Activated naive CD4-positive, alpha-beta T cell treated with anti-CD3 and anti-CD28 coated beads, Interleukin-2, amount 50 U/mL, for 72 hours (primary cell): Measurements from ENCODE around the gene SORL1. TPM values are rescaled to one million over a fixed set of nuclear protein-coding genes. Genes with fewer than 3 reads are reported as not detected.
A peak's percentile ranks its signal among the peaks of the same experiment; 100 is the strongest.

Experiments used
- ATAC-seq, 2 donors: fragments of 150-1000 bp; cut with Tn5 transposase; 2 replicates each; pipeline ENCODE4 v1.10.0; 2021; ENCODE audit warnings: mild to moderate bottlenecking in 2 of 2, moderate library complexity in 2 of 2
- DNase-seq, 2 donors: peaks; one replicate each; pipeline ENCODE4 v3.0.0; 2021 to 2022; ENCODE audit warnings: low spot score in 2 of 2
- H3K27ac Mint-ChIP-seq, 2 donors: one replicate each; pipeline ENCODE4 v1.8.0; 2022; ENCODE audit warnings: mild to moderate bottlenecking in 2 of 2, mixed read lengths in 2 of 2
- H3K36me3 Mint-ChIP-seq, 2 donors: one replicate each; pipeline ENCODE4 v1.8.0; 2022; ENCODE audit warnings: mixed read lengths in 2 of 2
- H3K9me3 Mint-ChIP-seq, 2 donors: one replicate each; pipeline ENCODE4 v1.8.0; 2022; ENCODE audit warnings: mixed read lengths in 2 of 2
- total RNA-seq, 2 donors: library from RNA; stranded (reverse); gene quantifications; one replicate each; pipeline ENCODE4 v1.2.3, GENCODE V29; 2022

The SORL1 gene
- total RNA-seq, 2 donors from 2014 or later = 90.4 to 139 TPM

- H3K36me3 Mint-ChIP-seq = peaks cover 51 to 90% of the 10 kb centered on the region in 2 donors
- no peak for DNase-seq
- peaks cover 5 to 11% of the 10 kb centered on the region in 2 donors for H3K9me3 Mint-ChIP-seq
- peak overlapping the region in 1 of 2 donors; percentile 23 for H3K27ac Mint-ChIP-seq
- no peak for ATAC-seq
Measured at GRCh38 chr11:121580154-121580553, 128.0 kb downstream of the SORL1 start.

- Mint-ChIP-seq H3K36me3 (peaks cover 49 to 84% of the 10 kb centered on the region in 2 donors), H3K27ac (peak overlapping the region; percentile 67 to 92), H3K9me3 (peaks cover 5 to 11% of the 10 kb centered on the region in 2 donors)
- ATAC-seq = peak; percentile 40 to 82
- no peak for DNase-seq
Measured at GRCh38 chr11:121581607-121582006, 129.5 kb downstream of the SORL1 start.

GRCh38 chr11:121582296-121582695, 130.2 kb downstream of the SORL1 start:
- DNase-seq = no peak
- peak; percentile 54 to 61 for ATAC-seq
- Mint-ChIP-seq H3K36me3 (peaks cover 43 to 77% of the 10 kb centered on the region in 2 donors), H3K27ac (peak overlapping the region; percentile 67 to 92), H3K9me3 (peaks cover 5 to 11% of the 10 kb centered on the region in 2 donors)

GRCh38 chr11:121583825-121584224, 131.7 kb downstream of the SORL1 start:
- Mint-ChIP-seq H3K27ac (no peak overlapping the region), H3K36me3 (peaks cover 36 to 65% of the 10 kb centered on the region in 2 donors), H3K9me3 (peaks cover 5 to 11% of the 10 kb centered on the region in 2 donors)
- ATAC-seq (no peak), DNase-seq (no peak)

GRCh38 chr11:121586750-121587149, 134.6 kb downstream of the SORL1 start:
- H3K36me3 Mint-ChIP-seq = peaks cover 29 to 54% of the 10 kb centered on the region in 2 donors
- DNase-seq = no peak
- no peak for ATAC-seq
- H3K9me3 Mint-ChIP-seq = no peaks in the 10 kb centered on the region
- no peak overlapping the region for H3K27ac Mint-ChIP-seq

- H3K36me3 Mint-ChIP-seq = peaks cover 31 to 54% of the 10 kb centered on the region in 2 donors
- H3K9me3 Mint-ChIP-seq = no peaks in the 10 kb centered on the region
- no peak for DNase-seq
- H3K27ac Mint-ChIP-seq = no peak overlapping the region
- ATAC-seq = no peak
Measured at GRCh38 chr11:121587182-121587581, 135.1 kb downstream of the SORL1 start.

- H3K27ac Mint-ChIP-seq = peak overlapping the region; percentile 67 to 77
- ATAC-seq (no peak), DNase-seq (no peak)
- H3K9me3 Mint-ChIP-seq = no peaks in the 10 kb centered on the region
- H3K36me3 Mint-ChIP-seq = peaks cover 38 to 53% of the 10 kb centered on the region in 2 donors
Measured at GRCh38 chr11:121588747-121589146, 136.6 kb downstream of the SORL1 start.

- peak overlapping the region; percentile 15 to 77 for H3K27ac Mint-ChIP-seq
- DNase-seq (no peak), ATAC-seq (peak; percentile 82 to 83)
- no peaks in the 10 kb centered on the region for H3K9me3 Mint-ChIP-seq
- peaks cover 40 to 45% of the 10 kb centered on the region in 2 donors for H3K36me3 Mint-ChIP-seq
Measured at GRCh38 chr11:121589946-121590537, 137.9 kb downstream of the SORL1 start.

GRCh38 chr11:121590772-121591404, 138.8 kb downstream of the SORL1 start:
- peaks cover 40 to 44% of the 10 kb centered on the region in 2 donors for H3K36me3 Mint-ChIP-seq
- no peak for DNase-seq
- H3K9me3 Mint-ChIP-seq = no peaks in the 10 kb centered on the region
- ATAC-seq = peak in 1 of 2 donors; percentile 33
- peak overlapping the region; percentile 53 to 66 for H3K27ac Mint-ChIP-seq

- Mint-ChIP-seq H3K36me3 (peaks cover 38 to 40% of the 10 kb centered on the region in 2 donors), H3K27ac (peak overlapping the region; percentile 53 to 66), H3K9me3 (no peaks in the 10 kb centered on the region)
- peak in 1 of 2 donors; percentile 78 for DNase-seq
- peak; percentile 54 to 60 for ATAC-seq
Measured at GRCh38 chr11:121591405-121592033, 139.4 kb downstream of the SORL1 start.

GRCh38 chr11:121592708-121593107, 140.6 kb downstream of the SORL1 start:
- DNase-seq (no peak), ATAC-seq (no peak)
- Mint-ChIP-seq H3K27ac (no peak overlapping the region), H3K9me3 (no peaks in the 10 kb centered on the region), H3K36me3 (peaks cover 38 to 39% of the 10 kb centered on the region in 2 donors)

- H3K9me3 Mint-ChIP-seq = no peaks in the 10 kb centered on the region
- DNase-seq (no peak), ATAC-seq (no peak)
- peaks cover 31% of the 10 kb centered on the region in 2 donors for H3K36me3 Mint-ChIP-seq
- no peak overlapping the region for H3K27ac Mint-ChIP-seq
Measured at GRCh38 chr11:121595717-121596161, 143.6 kb downstream of the SORL1 start.

GRCh38 chr11:121596195-121597155, 144.4 kb downstream of the SORL1 start:
- Mint-ChIP-seq H3K27ac (peak overlapping the region in 1 of 2 donors; percentile 50), H3K36me3 (peaks cover 23 to 26% of the 10 kb centered on the region in 2 donors), H3K9me3 (no peaks in the 10 kb centered on the region)
- DNase-seq (no peak), ATAC-seq (no peak)

GRCh38 chr11:121603316-121603715, 151.2 kb downstream of the SORL1 start:
- H3K9me3 Mint-ChIP-seq = no peaks in the 10 kb centered on the region
- peaks cover 19 to 20% of the 10 kb centered on the region in 2 donors for H3K36me3 Mint-ChIP-seq
- no peak for ATAC-seq
- no peak overlapping the region for H3K27ac Mint-ChIP-seq
- no peak for DNase-seq

GRCh38 chr11:121604152-121604551, 152.0 kb downstream of the SORL1 start:
- DNase-seq (no peak), ATAC-seq (no peak)
- no peaks in the 10 kb centered on the region for H3K9me3 Mint-ChIP-seq
- no peak overlapping the region for H3K27ac Mint-ChIP-seq
- peaks cover 20 to 25% of the 10 kb centered on the region in 2 donors for H3K36me3 Mint-ChIP-seq

- ATAC-seq (no peak), DNase-seq (no peak)
- Mint-ChIP-seq H3K9me3 (no peaks in the 10 kb centered on the region), H3K36me3 (peaks cover 11 to 22% of the 10 kb centered on the region in 2 donors), H3K27ac (peak overlapping the region in 1 of 2 donors; percentile 30)
Measured at GRCh38 chr11:121606354-121606753, 154.2 kb downstream of the SORL1 start.
